PC-9 (cell line): Measurements from ENCODE around the gene PANK3. TPM values are rescaled to one million over a fixed set of nuclear protein-coding genes. Genes with fewer than 3 reads are reported as not detected.
A peak's percentile ranks its signal among the peaks of the same experiment; 100 is the strongest.

ENCODE experiments used
- BruUV-seq: library from RNA; stranded (reverse); fragments of 400-500 nt; replicated peaks from 2 replicates; lab custom pipeline; 2021; lab: Mats Ljungman, UMichigan
- CTCF ChIA-PET: fragments of 300-600 bp; sonication (Branson Sonifier 250); formaldehyde crosslinking; loops from one replicate; lab custom pipeline; 2022; ENCODE audit warnings: antibody characterized with exemption; lab: Charles Lee
- POLR2A ChIA-PET: fragments of 300-600 bp; sonication (Branson Sonifier 250); formaldehyde crosslinking; loops from one replicate; lab custom pipeline; 2022; ENCODE audit warnings: antibody characterized with exemption; ENCODE audit not compliant: unreplicated experiment; lab: Charles Lee
- DNase-seq, 2 experiments: peaks; one replicate each; pipeline versions ENCODE4 v3.0.0 to v3.0.0-alpha.2; 2015 to 2022; ENCODE audit warnings: mixed read lengths in 1 of 2
- H2AFZ ChIP-seq: fragments of 200-600 bp; sonication (generic); 2 replicates; pipeline ENCODE4 v1.8.1; 2017; ENCODE audit warnings: antibody characterized with exemption
- H3F3A ChIP-seq: fragments of 200-600 bp; sonication (generic); 2 replicates; pipeline ENCODE4 v1.8.1; 2017; ENCODE audit warnings: antibody characterized with exemption, mild to moderate bottlenecking, low read depth; ENCODE audit not compliant: insufficient read depth
- H3K27ac ChIP-seq: fragments of 200-600 bp; sonication (generic); 2 replicates; pipeline ENCODE4 v1.6.1; 2016; ENCODE audit warnings: mixed run types
- H3K27me3 ChIP-seq: fragments of 200-600 bp; sonication (generic); 2 replicates; pipeline ENCODE4 v1.6.1; 2016; ENCODE audit warnings: low read depth, mixed run types; ENCODE audit not compliant: insufficient read depth
- H3K36me3 ChIP-seq: fragments of 200-600 bp; sonication (generic); 2 replicates; pipeline ENCODE4 v1.6.1; 2016; ENCODE audit warnings: low read depth, mixed run types
- H3K4me1 ChIP-seq: fragments of 200-600 bp; sonication (generic); replicated peaks from 2 replicates; pipeline ENCODE4 v1.6.1; 2016; ENCODE audit warnings: mixed run types; ENCODE audit not compliant: insufficient read depth
- H3K4me2 ChIP-seq: fragments of 200-600 bp; sonication (generic); 2 replicates; pipeline ENCODE4 v1.6.1; 2017; ENCODE audit warnings: mixed run types
- H3K4me3 ChIP-seq: fragments of 200-600 bp; sonication (generic); 2 replicates; pipeline ENCODE4 v1.6.1; 2016; ENCODE audit warnings: mixed run types
- H3K79me2 ChIP-seq: fragments of 200-600 bp; sonication (generic); 2 replicates; pipeline ENCODE4 v1.6.1; 2017; ENCODE audit warnings: low read depth, mixed run types
- H3K9me2 ChIP-seq: fragments of 200-600 bp; sonication (generic); 2 replicates; pipeline ENCODE4 v1.8.1; 2017; ENCODE audit warnings: mild to moderate bottlenecking; ENCODE audit not compliant: insufficient read depth
- H3K9me3 ChIP-seq: fragments of 200-600 bp; sonication (generic); 2 replicates; pipeline ENCODE4 v1.8.1; 2016; ENCODE audit warnings: low read depth; ENCODE audit not compliant: insufficient read depth
- H4K20me1 ChIP-seq: fragments of 200-600 bp; sonication (generic); 2 replicates; pipeline ENCODE4 v1.8.1; 2017; ENCODE audit not compliant: insufficient read depth
- EZH2 ChIP-seq: fragments of 200-600 bp; sonication (generic); IDR thresholded peaks from 2 replicates; pipeline ENCODE4 v1.8.0; 2017; ENCODE audit warnings: antibody characterized with exemption, low read depth
- intact Hi-C: fragments of 100-400 bp; cut with micrococcal nuclease; formaldehyde crosslinking; loops from one replicate; pipeline ENCODE4 v1.10.0; 2022; ENCODE audit not compliant: unreplicated experiment
- total RNA-seq: library from RNA; stranded (reverse); gene quantifications from 2 replicates; pipeline ENCODE4 v1.2.3, GENCODE V29; 2021
- TF ChIP-seq, protein P1 (sequence below): fragments of 200-600 bp; sonication (generic); conservative IDR thresholded peaks from 2 replicates; pipeline ENCODE4 v1.6.1; 2017; ENCODE audit warnings: mixed run types, antibody characterized with exemption, mild to moderate bottlenecking, moderate library complexity

PANK3 gene
- total RNA-seq, 1 experiment from 2014 or later, result 60.8 TPM

DNA sequence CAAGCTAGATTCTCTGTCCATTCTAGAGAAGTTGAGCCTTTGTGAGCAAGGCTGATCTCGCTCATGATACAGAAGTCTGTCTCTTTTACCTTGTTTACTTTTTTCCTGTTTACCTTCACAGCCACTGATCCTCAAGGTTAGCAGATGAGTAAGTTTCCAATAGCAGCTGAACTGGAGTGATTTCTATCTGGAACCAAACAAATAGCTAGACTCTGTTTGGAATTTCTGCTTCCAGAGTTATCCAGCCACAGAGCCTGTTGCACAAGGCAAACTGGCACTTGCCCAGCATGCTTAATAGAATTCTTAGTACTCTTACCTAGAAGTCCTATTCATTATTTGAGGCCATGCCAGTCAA is 12.8 kb upstream of the PANK3 start:
- no TSS peak for BruUV-seq

DNA sequence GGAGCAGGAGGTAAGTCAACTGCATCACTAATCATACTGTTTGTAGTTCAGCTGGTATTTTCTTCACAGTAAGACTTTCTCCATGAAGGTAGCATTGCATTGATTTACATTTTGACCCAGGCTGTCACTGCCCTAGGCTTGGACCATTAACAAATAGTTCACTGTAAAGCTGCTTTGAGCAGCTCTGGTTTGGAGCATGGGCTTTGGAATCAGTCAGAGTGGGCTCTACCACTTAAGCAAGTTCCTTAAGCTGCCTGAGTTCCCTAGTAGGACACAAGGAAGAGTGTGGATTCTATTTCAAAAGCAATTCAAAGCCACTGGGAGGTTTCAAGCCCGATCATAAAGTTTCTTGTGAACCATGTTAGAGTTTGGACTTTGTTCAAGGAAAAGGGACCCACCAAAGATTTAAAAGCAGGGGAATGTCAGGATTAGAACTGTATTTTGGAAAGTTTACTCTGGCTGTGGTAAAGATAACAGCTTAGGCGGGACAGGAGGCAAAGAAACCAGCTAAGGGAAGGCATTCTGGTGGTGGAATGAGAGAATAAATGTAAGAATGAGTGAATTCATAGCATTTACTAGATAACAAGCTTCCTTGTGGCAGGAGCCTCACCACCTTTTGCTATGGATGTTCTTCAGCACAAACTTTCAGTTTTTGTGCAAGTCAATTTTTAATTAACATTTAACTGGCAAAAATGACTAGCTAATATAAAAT is 12.3 kb upstream of the PANK3 start:
- Histone ChIP-seq H3K27ac (no peak overlapping the region), H3K79me2 (no peaks in the 10 kb centered on the region), H3K4me1 (peaks cover 33% of the 10 kb centered on the region), H4K20me1 (no peaks in the 10 kb centered on the region), H3K36me3 (no peaks in the 10 kb centered on the region), H3K27me3 (peaks cover 8% of the 10 kb centered on the region; the same call in 1 of the 2 replicates), H3K9me3 (no peaks in the 10 kb centered on the region), H2AFZ (no peak overlapping the region), H3K9me2 (no peaks in the 10 kb centered on the region), H3K4me3 (no peak overlapping the region), H3K4me2 (peak overlapping the region; percentile 18), H3F3A (no peaks in the 10 kb centered on the region)
- no peak for DNase-seq
- intact Hi-C loops, result no loop called here
- BruUV-seq, result no TSS peak
- no peak for TF ChIP-seq EZH2
- TF ChIP-seq, protein P1, sequence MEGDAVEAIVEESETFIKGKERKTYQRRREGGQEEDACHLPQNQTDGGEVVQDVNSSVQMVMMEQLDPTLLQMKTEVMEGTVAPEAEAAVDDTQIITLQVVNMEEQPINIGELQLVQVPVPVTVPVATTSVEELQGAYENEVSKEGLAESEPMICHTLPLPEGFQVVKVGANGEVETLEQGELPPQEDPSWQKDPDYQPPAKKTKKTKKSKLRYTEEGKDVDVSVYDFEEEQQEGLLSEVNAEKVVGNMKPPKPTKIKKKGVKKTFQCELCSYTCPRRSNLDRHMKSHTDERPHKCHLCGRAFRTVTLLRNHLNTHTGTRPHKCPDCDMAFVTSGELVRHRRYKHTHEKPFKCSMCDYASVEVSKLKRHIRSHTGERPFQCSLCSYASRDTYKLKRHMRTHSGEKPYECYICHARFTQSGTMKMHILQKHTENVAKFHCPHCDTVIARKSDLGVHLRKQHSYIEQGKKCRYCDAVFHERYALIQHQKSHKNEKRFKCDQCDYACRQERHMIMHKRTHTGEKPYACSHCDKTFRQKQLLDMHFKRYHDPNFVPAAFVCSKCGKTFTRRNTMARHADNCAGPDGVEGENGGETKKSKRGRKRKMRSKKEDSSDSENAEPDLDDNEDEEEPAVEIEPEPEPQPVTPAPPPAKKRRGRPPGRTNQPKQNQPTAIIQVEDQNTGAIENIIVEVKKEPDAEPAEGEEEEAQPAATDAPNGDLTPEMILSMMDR, result no peak
- ChIA-PET POLR2A (interaction anchor here (0.6 kb wide), 1 partner anchor 48 kb away, joined by 3 read pairs; no protein-coding TSS in a partner anchor), CTCF (no interaction called here)

More for the DNA sequence above, 12.8 kb upstream of the PANK3 start:
- Histone ChIP-seq H3F3A (no peaks in the 10 kb centered on the region), H3K4me1 (peaks cover 33% of the 10 kb centered on the region), H3K27me3 (peaks cover 11% of the 10 kb centered on the region; the same call in 1 of the 2 replicates), H2AFZ (no peak overlapping the region), H3K9me3 (no peaks in the 10 kb centered on the region), H3K36me3 (no peaks in the 10 kb centered on the region), H4K20me1 (no peaks in the 10 kb centered on the region), H3K9me2 (no peaks in the 10 kb centered on the region), H3K4me2 (0 out of 2 replicates have a peak overlapping the region, but pooled peaks have one; percentile 18), H3K4me3 (no peak overlapping the region), H3K79me2 (no peaks in the 10 kb centered on the region), H3K27ac (no peak overlapping the region)
- TF ChIP-seq EZH2, result no peak
- TF ChIP-seq, protein P1, result no peak
- DNase-seq, result peak; percentile 26 to 88
- POLR2A ChIA-PET, result interaction anchor here (0.6 kb wide), 1 partner anchor 48 kb away, joined by 3 read pairs; no protein-coding TSS in a partner anchor
- intact Hi-C loops, result no loop called here
- CTCF ChIA-PET, result no interaction called here

DNA sequence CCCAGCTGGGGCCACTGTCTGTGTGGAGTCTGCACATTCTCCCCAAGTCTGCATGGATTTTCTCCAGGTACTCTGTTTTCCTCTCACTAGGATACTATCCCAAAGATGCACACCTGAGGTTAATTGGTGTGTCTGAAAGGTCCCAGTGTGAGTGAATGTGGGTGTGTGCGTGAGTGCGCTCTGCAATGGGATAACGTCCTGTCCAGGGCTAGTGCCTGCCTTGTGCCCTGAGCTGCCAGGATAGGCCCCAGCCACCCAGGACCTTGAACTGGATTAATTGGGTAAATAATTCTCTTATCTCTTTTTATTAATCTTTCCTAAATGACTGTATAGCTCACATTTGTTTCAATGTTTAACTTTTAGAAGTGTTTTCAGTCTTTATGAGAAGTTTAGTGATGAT is 11.5 kb upstream of the PANK3 start:
- ChIA-PET POLR2A (no interaction called here), CTCF (interaction anchor here (0.6 kb wide), 1 partner anchor 10 kb away, joined by 3 read pairs; no protein-coding TSS in a partner anchor)
- intact Hi-C loops, result no loop called here
- Histone ChIP-seq H3F3A (no peaks in the 10 kb centered on the region), H3K79me2 (no peaks in the 10 kb centered on the region), H4K20me1 (no peaks in the 10 kb centered on the region), H3K4me3 (no peak overlapping the region), H3K36me3 (no peaks in the 10 kb centered on the region), H3K27me3 (peaks cover 5% of the 10 kb centered on the region; the same call in 1 of the 2 replicates), H3K4me1 (peaks cover 33% of the 10 kb centered on the region), H3K27ac (no peak overlapping the region), H3K4me2 (no peak overlapping the region), H2AFZ (no peak overlapping the region), H3K9me3 (no peaks in the 10 kb centered on the region), H3K9me2 (no peaks in the 10 kb centered on the region)
- TF ChIP-seq, protein P1, result no peak
- no peak for TF ChIP-seq EZH2
- BruUV-seq, result no TSS peak
- no peak for DNase-seq
